HFF-Myc (cell line): ENCODE data around the gene MMP1.
A peak's percentile ranks its signal among the peaks of the same experiment; 100 is the strongest.

Experiments used
- DNase-seq: peaks from one replicate; pipeline ENCODE4 v3.0.0-alpha.2; 2011; ENCODE audit warnings: low read depth; ENCODE audit errors: extremely low read depth
- H3K4me3 ChIP-seq: replicated peaks from 2 replicates; pipeline ENCODE4 v1.5.1; 2011; ENCODE audit warnings: low read depth, mild to moderate bottlenecking, control low read depth, low read length
- TF ChIP-seq, protein P1 (sequence below): IDR thresholded peaks from 2 replicates; pipeline ENCODE4 v1.5.1; 2012; ENCODE audit warnings: mild to moderate bottlenecking, low read depth, low read length, control low read depth; ENCODE audit errors: missing control alignments

MMP1 gene

GRCh38 chr11:102810950-102811660 lies 13.1 kb upstream of the MMP1 start:
- DNase-seq, result peak; percentile 31
- no peak overlapping the region for H3K4me3 ChIP-seq
- TF ChIP-seq, protein P1, sequence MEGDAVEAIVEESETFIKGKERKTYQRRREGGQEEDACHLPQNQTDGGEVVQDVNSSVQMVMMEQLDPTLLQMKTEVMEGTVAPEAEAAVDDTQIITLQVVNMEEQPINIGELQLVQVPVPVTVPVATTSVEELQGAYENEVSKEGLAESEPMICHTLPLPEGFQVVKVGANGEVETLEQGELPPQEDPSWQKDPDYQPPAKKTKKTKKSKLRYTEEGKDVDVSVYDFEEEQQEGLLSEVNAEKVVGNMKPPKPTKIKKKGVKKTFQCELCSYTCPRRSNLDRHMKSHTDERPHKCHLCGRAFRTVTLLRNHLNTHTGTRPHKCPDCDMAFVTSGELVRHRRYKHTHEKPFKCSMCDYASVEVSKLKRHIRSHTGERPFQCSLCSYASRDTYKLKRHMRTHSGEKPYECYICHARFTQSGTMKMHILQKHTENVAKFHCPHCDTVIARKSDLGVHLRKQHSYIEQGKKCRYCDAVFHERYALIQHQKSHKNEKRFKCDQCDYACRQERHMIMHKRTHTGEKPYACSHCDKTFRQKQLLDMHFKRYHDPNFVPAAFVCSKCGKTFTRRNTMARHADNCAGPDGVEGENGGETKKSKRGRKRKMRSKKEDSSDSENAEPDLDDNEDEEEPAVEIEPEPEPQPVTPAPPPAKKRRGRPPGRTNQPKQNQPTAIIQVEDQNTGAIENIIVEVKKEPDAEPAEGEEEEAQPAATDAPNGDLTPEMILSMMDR, result peak; percentile 56

- DNase-seq, result no peak
- no peak overlapping the region for H3K4me3 ChIP-seq
- TF ChIP-seq, protein P1, result no peak
These were observed 12.0 kb upstream of the MMP1 start for GRCh38 chr11:102809971-102810370.

GRCh38 chr11:102807921-102808320 lies 10.0 kb upstream of the MMP1 start:
- no peak overlapping the region for H3K4me3 ChIP-seq
- no peak for DNase-seq
- TF ChIP-seq, protein P1, result no peak

GRCh38 chr11:102806296-102806695 lies 8.3 kb upstream of the MMP1 start:
- no peak for DNase-seq

DNA sequence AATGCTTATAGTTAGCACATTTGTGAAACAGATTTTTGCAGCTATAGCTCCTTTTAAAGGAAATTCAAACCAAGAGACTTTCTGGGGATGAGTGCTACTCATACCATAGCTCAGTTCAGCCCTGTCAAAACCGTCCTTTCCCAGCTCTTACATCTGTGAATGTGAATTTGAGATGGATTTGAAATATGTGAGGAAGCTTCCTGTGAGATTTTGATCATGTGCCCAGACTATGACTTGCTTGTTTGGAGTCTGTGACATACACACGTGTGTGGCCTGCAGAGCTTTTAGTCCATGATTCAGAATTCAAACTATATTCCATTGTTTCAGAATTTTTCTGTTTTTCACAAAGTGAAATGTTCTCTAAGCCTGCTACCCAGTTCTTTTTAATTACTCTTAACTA lies 4.4 kb upstream of the MMP1 start:
- DNase-seq, result peak; percentile 72
- TF ChIP-seq, protein P1, result no peak
- H3K4me3 ChIP-seq, result no peak overlapping the region

More at GRCh38 chr11:102806296-102806695, 8.3 kb upstream of the MMP1 start:
- no peak overlapping the region for H3K4me3 ChIP-seq
- TF ChIP-seq, protein P1, result no peak

DNA sequence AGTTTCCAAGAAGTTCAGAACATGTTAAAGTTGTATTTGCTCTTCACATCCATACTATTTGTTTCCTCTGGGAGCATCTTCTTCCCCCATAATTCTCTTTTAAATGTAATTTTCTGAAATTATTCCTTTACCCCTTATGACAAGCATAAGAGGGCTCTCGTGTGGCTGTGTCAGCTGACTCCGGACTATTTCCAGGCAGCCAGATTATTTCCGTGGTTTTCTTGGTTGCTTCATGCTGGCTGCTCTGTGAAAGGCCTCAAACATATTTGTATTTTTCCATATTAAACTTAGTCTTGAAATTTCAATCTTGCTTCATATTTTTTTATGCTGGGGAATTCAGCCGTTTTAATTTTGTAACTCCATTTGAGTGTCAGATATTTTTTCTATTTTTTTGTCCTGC lies 2.8 kb upstream of the MMP1 start:
- TF ChIP-seq, protein P1, result no peak
- DNase-seq, result no peak
- no peak overlapping the region for H3K4me3 ChIP-seq
